Measurements from ENCODE around the gene OXSR1. TPM values are rescaled to one million over a fixed set of nuclear protein-coding genes. Genes with fewer than 3 reads are reported as not detected.

The OXSR1 gene
- total and polyA plus RNA-seq, 2 of the 13 experiments (the other 11 are each of a cell fraction or from before 2014, with no cell fraction given): 27.4 to 32.6 TPM

DNA sequence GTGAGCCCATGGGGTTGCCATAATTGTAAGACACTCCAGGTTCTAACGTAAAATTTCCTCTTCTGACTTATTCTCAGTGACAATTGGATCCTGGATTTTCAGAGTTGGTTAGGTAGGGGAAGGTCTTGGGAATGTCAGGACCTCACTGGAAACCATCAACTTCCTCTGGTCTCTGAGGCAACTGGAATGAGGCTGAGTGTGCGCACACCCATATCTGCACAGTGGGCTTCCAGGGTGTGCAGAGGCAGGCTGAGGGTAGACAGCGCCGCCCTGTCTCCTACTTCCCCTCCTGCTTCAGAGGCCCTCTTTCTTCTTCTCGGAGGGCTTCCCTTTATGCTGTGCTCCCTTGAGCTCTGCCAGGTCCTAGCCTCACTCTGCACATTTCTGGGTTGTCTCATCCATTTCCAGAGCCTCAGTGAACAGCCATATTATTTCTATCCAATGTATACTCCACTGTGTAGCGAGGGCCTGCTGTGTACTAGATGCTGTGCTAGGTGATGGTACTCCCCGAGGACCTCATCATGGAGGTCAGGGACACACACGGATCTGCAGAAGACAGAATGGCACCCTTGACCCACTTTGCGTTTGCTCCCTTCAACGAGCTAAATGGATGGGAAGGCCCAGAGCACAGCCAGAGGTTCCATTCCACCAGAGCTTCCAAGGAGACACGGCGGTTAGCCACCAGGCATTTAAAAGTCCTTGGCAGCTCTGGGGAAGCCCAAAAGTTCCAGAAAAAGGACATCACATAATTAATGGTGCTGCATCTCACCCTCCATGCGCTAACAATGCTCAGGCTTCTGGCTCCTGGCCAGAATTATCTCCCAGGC, 46.7 kb upstream of the OXSR1 start (continued):
- TF ChIP-seq SMAD1 (CRISPR knock-in tag; IDR thresholded peaks at IDR 0.05; ENCODE audit: borderline replicate concordance, low read depth): no peak
- TF ChIP-seq ZNF451 (CRISPR knock-in tag; IDR thresholded peaks at IDR 0.05): 0 out of 2 replicates have a peak, but pooled peaks have one; percentile 19
- TF ChIP-seq ZNF432 (CRISPR knock-in tag; IDR thresholded peaks at IDR 0.05; ENCODE audit: borderline replicate concordance): 0 out of 2 replicates have a peak, but pooled peaks have one; percentile 65
- TF ChIP-seq, protein P1, sequence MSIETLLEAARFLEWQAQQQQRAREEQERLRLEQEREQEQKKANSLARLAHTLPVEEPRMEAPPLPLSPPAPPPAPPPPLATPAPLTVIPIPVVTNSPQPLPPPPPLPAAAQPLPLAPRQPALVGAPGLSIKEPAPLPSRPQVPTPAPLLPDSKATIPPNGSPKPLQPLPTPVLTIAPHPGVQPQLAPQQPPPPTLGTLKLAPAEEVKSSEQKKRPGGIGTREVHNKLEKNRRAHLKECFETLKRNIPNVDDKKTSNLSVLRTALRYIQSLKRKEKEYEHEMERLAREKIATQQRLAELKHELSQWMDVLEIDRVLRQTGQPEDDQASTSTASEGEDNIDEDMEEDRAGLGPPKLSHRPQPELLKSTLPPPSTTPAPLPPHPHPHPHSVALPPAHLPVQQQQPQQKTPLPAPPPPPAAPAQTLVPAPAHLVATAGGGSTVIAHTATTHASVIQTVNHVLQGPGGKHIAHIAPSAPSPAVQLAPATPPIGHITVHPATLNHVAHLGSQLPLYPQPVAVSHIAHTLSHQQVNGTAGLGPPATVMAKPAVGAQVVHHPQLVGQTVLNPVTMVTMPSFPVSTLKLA (IDR thresholded peaks at IDR 0.05): no peak
- no peak for TF ChIP-seq ZFP1 (CRISPR knock-in tag; IDR thresholded peaks at IDR 0.05)
- 0 out of 2 replicates have a peak, but pooled peaks have one; percentile 25 for TF ChIP-seq CSRNP1 (CRISPR knock-in tag; IDR thresholded peaks at IDR 0.05)
- 0 out of 2 replicates have a peak, but pooled peaks have one; percentile 8 for TF ChIP-seq PAXIP1 (CRISPR knock-in tag; conservative IDR thresholded peaks at IDR 0.05)
- no peak for TF ChIP-seq ZC3H4 (CRISPR knock-in tag; IDR thresholded peaks at IDR 0.05; ENCODE audit: borderline replicate concordance)
- TF ChIP-seq ZNF546 (CRISPR knock-in tag; conservative IDR thresholded peaks at IDR 0.05): 0 out of 2 replicates have a peak, but pooled peaks have one; percentile 7
- TF ChIP-seq, protein P2, sequence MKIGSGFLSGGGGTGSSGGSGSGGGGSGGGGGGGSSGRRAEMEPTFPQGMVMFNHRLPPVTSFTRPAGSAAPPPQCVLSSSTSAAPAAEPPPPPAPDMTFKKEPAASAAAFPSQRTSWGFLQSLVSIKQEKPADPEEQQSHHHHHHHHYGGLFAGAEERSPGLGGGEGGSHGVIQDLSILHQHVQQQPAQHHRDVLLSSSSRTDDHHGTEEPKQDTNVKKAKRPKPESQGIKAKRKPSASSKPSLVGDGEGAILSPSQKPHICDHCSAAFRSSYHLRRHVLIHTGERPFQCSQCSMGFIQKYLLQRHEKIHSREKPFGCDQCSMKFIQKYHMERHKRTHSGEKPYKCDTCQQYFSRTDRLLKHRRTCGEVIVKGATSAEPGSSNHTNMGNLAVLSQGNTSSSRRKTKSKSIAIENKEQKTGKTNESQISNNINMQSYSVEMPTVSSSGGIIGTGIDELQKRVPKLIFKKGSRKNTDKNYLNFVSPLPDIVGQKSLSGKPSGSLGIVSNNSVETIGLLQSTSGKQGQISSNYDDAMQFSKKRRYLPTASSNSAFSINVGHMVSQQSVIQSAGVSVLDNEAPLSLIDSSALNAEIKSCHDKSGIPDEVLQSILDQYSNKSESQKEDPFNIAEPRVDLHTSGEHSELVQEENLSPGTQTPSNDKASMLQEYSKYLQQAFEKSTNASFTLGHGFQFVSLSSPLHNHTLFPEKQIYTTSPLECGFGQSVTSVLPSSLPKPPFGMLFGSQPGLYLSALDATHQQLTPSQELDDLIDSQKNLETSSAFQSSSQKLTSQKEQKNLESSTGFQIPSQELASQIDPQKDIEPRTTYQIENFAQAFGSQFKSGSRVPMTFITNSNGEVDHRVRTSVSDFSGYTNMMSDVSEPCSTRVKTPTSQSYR (CRISPR knock-in tag; IDR thresholded peaks at IDR 0.05; ENCODE audit: borderline replicate concordance): no peak
- 0 out of 2 replicates have a peak, but pooled peaks have one; percentile 4 for TF ChIP-seq MXD4 (CRISPR knock-in tag; IDR thresholded peaks at IDR 0.05)
- TF ChIP-seq RBFOX2 (IDR thresholded peaks at IDR 0.05; ENCODE audit: low read depth, low read length): peak; percentile 52; the same call in 1 of the 2 replicates
- no peak for TF ChIP-seq MED13 (CRISPR knock-in tag; IDR thresholded peaks at IDR 0.05)
- TF ChIP-seq, protein P3, sequence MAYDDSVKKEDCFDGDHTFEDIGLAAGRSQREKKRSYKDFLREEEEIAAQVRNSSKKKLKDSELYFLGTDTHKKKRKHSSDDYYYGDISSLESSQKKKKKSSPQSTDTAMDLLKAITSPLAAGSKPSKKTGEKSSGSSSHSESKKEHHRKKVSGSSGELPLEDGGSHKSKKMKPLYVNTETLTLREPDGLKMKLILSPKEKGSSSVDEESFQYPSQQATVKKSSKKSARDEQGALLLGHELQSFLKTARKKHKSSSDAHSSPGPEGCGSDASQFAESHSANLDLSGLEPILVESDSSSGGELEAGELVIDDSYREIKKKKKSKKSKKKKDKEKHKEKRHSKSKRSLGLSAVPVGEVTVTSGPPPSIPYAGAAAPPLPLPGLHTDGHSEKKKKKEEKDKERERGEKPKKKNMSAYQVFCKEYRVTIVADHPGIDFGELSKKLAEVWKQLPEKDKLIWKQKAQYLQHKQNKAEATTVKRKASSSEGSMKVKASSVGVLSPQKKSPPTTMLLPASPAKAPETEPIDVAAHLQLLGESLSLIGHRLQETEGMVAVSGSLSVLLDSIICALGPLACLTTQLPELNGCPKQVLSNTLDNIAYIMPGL (CRISPR knock-in tag; IDR thresholded peaks at IDR 0.05; ENCODE audit: borderline replicate concordance in 1 of 2, low read depth in 1 of 2): peak in 1 of 2 experiments; percentile 18; a peak in 1 of 4 replicates
- 0 out of 2 replicates have a peak, but pooled peaks have one; percentile 1 for TF ChIP-seq ZFX (CRISPR knock-in tag; IDR thresholded peaks at IDR 0.05; ENCODE audit: low read depth)
- TF ChIP-seq RFX5 (IDR thresholded peaks at IDR 0.05; ENCODE audit: low read depth, low read length): no peak
